Esophagus muscularis mucosa (tissue), 4 donors: ENCODE measurements around the gene HCFC1.

Experiments used
- EP300 ChIP-seq: sonication (generic); formaldehyde crosslinking; IDR thresholded peaks from one replicate; pipeline ENCODE4 v1.6.1; 2017; ENCODE audit warnings: antibody characterized with exemption
- POLR2A ChIP-seq: fragments of 450-650 bp; IDR thresholded peaks from one replicate; pipeline ENCODE4 v1.6.1; 2017; ENCODE audit warnings: antibody characterized with exemption, moderate library complexity, mild to moderate bottlenecking, low read depth
- TF ChIP-seq, protein P1 (sequence below), 3 experiments: fragments of 200-600 bp in 2 of 3; fragments of 450-650 bp in 1 of 3; sonication (generic) in 2 of 3; IDR thresholded peaks; one replicate each; pipeline ENCODE4 v1.5.1; 2017 to 2019; ENCODE audit warnings: antibody characterized with exemption in 3 of 3, mild to moderate bottlenecking in 2 of 3, moderate library complexity in 1 of 3

DNA sequence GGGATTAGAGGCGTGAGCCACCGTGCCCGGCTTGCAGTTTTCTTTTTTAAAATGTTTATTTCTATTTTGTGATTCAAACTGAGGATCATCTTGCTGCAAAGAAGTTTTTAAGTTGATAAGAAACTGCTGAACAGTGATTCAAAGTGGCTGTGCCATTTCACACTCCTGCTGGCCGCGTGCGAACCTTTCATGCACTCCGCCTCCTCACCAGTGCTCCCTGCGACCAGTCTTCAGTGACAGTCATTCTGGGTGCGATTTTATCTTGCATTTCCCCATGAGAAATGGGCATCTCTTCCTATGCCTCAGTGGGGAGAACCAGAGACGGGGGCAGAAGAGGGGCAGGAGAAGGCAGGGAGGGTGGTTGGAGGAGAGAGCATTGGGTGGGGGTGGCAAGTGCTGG lies 22.4 kb upstream of the HCFC1 start:
- TF ChIP-seq, protein P1, sequence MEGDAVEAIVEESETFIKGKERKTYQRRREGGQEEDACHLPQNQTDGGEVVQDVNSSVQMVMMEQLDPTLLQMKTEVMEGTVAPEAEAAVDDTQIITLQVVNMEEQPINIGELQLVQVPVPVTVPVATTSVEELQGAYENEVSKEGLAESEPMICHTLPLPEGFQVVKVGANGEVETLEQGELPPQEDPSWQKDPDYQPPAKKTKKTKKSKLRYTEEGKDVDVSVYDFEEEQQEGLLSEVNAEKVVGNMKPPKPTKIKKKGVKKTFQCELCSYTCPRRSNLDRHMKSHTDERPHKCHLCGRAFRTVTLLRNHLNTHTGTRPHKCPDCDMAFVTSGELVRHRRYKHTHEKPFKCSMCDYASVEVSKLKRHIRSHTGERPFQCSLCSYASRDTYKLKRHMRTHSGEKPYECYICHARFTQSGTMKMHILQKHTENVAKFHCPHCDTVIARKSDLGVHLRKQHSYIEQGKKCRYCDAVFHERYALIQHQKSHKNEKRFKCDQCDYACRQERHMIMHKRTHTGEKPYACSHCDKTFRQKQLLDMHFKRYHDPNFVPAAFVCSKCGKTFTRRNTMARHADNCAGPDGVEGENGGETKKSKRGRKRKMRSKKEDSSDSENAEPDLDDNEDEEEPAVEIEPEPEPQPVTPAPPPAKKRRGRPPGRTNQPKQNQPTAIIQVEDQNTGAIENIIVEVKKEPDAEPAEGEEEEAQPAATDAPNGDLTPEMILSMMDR (IDR thresholded peaks at IDR 0.05), result no peak
- TF ChIP-seq EP300 (no peak), POLR2A (no peak)
